GM23338 (cell line): Measurements from ENCODE around the gene MLLT3. TPM values are rescaled to one million over a fixed set of nuclear protein-coding genes. Genes with fewer than 3 reads are reported as not detected.

Source experiments
- ATAC-seq: fragments of 200-7000 bp; cut with Tn5 transposase; 3 replicates; pipeline ENCODE4 v1.9.1; 2020
- DNase-seq: peaks from one replicate; pipeline ENCODE4 v3.0.0-alpha.2; 2015; ENCODE audit warnings: low spot score
- H2AFZ ChIP-seq: fragments of 200-600 bp; sonication (generic); 2 replicates; pipeline ENCODE4 v1.8.0; 2016; ENCODE audit warnings: antibody characterized with exemption, mild to moderate bottlenecking, moderate library complexity
- H3F3A ChIP-seq: fragments of 200-600 bp; sonication (generic); replicated peaks from 2 replicates; pipeline ENCODE4 v1.8.0; 2017; ENCODE audit warnings: antibody characterized with exemption, mixed run types, low read depth
- H3K27ac ChIP-seq: fragments of 200-600 bp; sonication (generic); 2 replicates; pipeline ENCODE4 v1.6.1; 2016; ENCODE audit warnings: low read depth
- H3K27me3 ChIP-seq: fragments of 200-600 bp; sonication (generic); 2 replicates; pipeline ENCODE4 v1.8.0; 2016; ENCODE audit warnings: mild to moderate bottlenecking, mixed run types, moderate library complexity; ENCODE audit not compliant: insufficient read depth
- H3K36me3 ChIP-seq: fragments of 200-600 bp; sonication (generic); 2 replicates; pipeline ENCODE4 v1.8.0; 2016; ENCODE audit warnings: mild to moderate bottlenecking; ENCODE audit not compliant: insufficient read depth
- H3K4me1 ChIP-seq: fragments of 200-600 bp; sonication (generic); 2 replicates; pipeline ENCODE4 v1.8.0; 2016; ENCODE audit warnings: mild to moderate bottlenecking, moderate library complexity; ENCODE audit not compliant: insufficient read depth
- H3K4me2 ChIP-seq: fragments of 200-600 bp; sonication (generic); 2 replicates; pipeline ENCODE4 v1.7.1; 2017; ENCODE audit warnings: mixed run types
- H3K4me3 ChIP-seq: fragments of 200-600 bp; sonication (generic); 2 replicates; pipeline ENCODE4 v1.6.1; 2016; ENCODE audit warnings: mixed run types
- H3K79me2 ChIP-seq: fragments of 200-600 bp; sonication (generic); replicated peaks from 2 replicates; pipeline ENCODE4 v1.8.0; 2017; ENCODE audit warnings: mild to moderate bottlenecking; ENCODE audit not compliant: insufficient read depth
- H3K9me2 ChIP-seq: fragments of 200-600 bp; sonication (generic); 2 replicates; pipeline ENCODE4 v1.8.0; 2017; ENCODE audit not compliant: insufficient read depth
- H4K20me1 ChIP-seq: fragments of 200-600 bp; sonication (generic); replicated peaks from 2 replicates; pipeline ENCODE4 v1.8.0; 2017; ENCODE audit warnings: mild to moderate bottlenecking; ENCODE audit not compliant: insufficient read depth
- H3K27ac Mint-ChIP-seq: 2 replicates; pipeline ENCODE4 v1.8.0; 2020; ENCODE audit warnings: inconsistent platforms, mild to moderate bottlenecking, moderate library complexity, mixed read lengths
- H3K27me3 Mint-ChIP-seq: 3 replicates; pipeline ENCODE4 v1.8.0; 2022; ENCODE audit warnings: low read depth, mild to moderate bottlenecking, moderate library complexity, mixed read lengths, inconsistent platforms; ENCODE audit not compliant: insufficient read depth, poor library complexity
- H3K36me3 Mint-ChIP-seq: 3 replicates; pipeline ENCODE4 v1.8.0; 2021; ENCODE audit warnings: low read depth, mild to moderate bottlenecking, inconsistent platforms, moderate library complexity, mixed read lengths
- H3K4me1 Mint-ChIP-seq: 3 replicates; pipeline ENCODE4 v1.8.0; 2020; ENCODE audit warnings: mild to moderate bottlenecking, inconsistent platforms, mixed read lengths
- H3K4me3 Mint-ChIP-seq: 3 replicates; pipeline ENCODE4 v1.8.0; 2021; ENCODE audit warnings: moderate library complexity, mild to moderate bottlenecking, inconsistent platforms, mixed read lengths
- H3K9me3 Mint-ChIP-seq: 3 replicates; pipeline ENCODE4 v1.8.0; 2020; ENCODE audit warnings: moderate library complexity, mild to moderate bottlenecking, inconsistent platforms, mixed read lengths
- CREB1 ChIP-seq: fragments of 250-450 bp; sonication (Bioruptor Pico); IDR thresholded peaks from 2 replicates; pipeline ENCODE4 v1.5.0; 2020; ENCODE audit warnings: low read depth, mild to moderate bottlenecking, moderate library complexity
- ETS1 ChIP-seq: IDR thresholded peaks from 2 replicates; pipeline ENCODE4 v1.6.1; 2016; ENCODE audit warnings: antibody characterized with exemption
- EZH2 ChIP-seq: fragments of 200-600 bp; sonication (generic); IDR thresholded peaks from one replicate; pipeline ENCODE4 v1.8.0; 2017; ENCODE audit warnings: antibody characterized with exemption, mild to moderate bottlenecking, low read depth; ENCODE audit not compliant: unreplicated experiment
- EZH2phosphoT487 ChIP-seq: fragments of 200-600 bp; sonication (generic); IDR thresholded peaks from one replicate; pipeline ENCODE4 v1.8.1; 2018; ENCODE audit warnings: antibody characterized with exemption; ENCODE audit not compliant: unreplicated experiment
- POLR2AphosphoS5 ChIP-seq: IDR thresholded peaks from 2 replicates; pipeline ENCODE4 v1.6.1; 2016; ENCODE audit warnings: antibody characterized with exemption, low read depth
- REST ChIP-seq: IDR thresholded peaks from one replicate; pipeline ENCODE4 v1.6.1; 2018; ENCODE audit warnings: antibody characterized with exemption; ENCODE audit not compliant: unreplicated experiment
- STAT1 ChIP-seq: IDR thresholded peaks from one replicate; pipeline ENCODE4 v1.6.1; 2016; ENCODE audit warnings: antibody characterized with exemption; ENCODE audit not compliant: unreplicated experiment
- ZNF114 ChIP-seq: fragments of 250-450 bp; sonication (Bioruptor Pico); IDR thresholded peaks from 2 replicates; pipeline ENCODE4 v1.5.0; 2020; ENCODE audit warnings: mild to moderate bottlenecking, moderate library complexity
- ZNF331 ChIP-seq: fragments of 250-450 bp; sonication (Bioruptor Pico); IDR thresholded peaks from 2 replicates; pipeline ENCODE4 v1.5.0; 2020; ENCODE audit warnings: low read depth, mild to moderate bottlenecking, moderate library complexity
- polyA plus RNA-seq: library from polyadenylated mRNA; unstranded; fragments of >200 nt; fragmentation: Nextera tagmentation; extraction: Ambion mirVana; gene quantifications from 2 replicates; pipeline ENCODE4 v1.2.1, GENCODE V29; 2016
- total RNA-seq: library from RNA; depleted of rRNA; stranded (reverse); fragments of >200 nt; shearing (Covaris generic); gene quantifications from 2 replicates; pipeline ENCODE4 v1.2.3, GENCODE V29; 2014

The MLLT3 gene
- total and polyA plus RNA-seq, 2 experiments from 2014 or later, result 7.5 to 9.5 TPM

- no peaks in the 10 kb centered on the region for H4K20me1 ChIP-seq
- DNase-seq (no peak), ATAC-seq (no peak)
- H3K4me1 ChIP-seq, result no peaks in the 10 kb centered on the region
- no peaks in the 10 kb centered on the region for H3K36me3 Mint-ChIP-seq
- no peaks in the 10 kb centered on the region for H3K79me2 ChIP-seq
- H3K4me3 ChIP-seq, result no peak overlapping the region
- H3K9me3 Mint-ChIP-seq, result no peaks in the 10 kb centered on the region
- H3K4me2 ChIP-seq, result no peak overlapping the region
- no peak overlapping the region for H3K27ac Mint-ChIP-seq
- no peaks in the 10 kb centered on the region for H3K4me1 Mint-ChIP-seq
- H3K36me3 ChIP-seq, result no peaks in the 10 kb centered on the region
- no peaks in the 10 kb centered on the region for H3K27me3 Mint-ChIP-seq
- no peak overlapping the region for H3K4me3 Mint-ChIP-seq
- H3K27me3 ChIP-seq, result no peaks in the 10 kb centered on the region
- H3F3A ChIP-seq, result no peaks in the 10 kb centered on the region
- no peaks in the 10 kb centered on the region for H3K9me2 ChIP-seq
- TF ChIP-seq POLR2AphosphoS5, result no peak
- no peak for TF ChIP-seq ZNF331 (CRISPR knock-in tag)
- TF ChIP-seq CREB1 (CRISPR knock-in tag), result no peak
- no peak for TF ChIP-seq EZH2phosphoT487
- no peak for TF ChIP-seq EZH2
- no peak overlapping the region for H2AFZ ChIP-seq
- no peak overlapping the region for H3K27ac ChIP-seq
Measured at GRCh38 chr9:20376042-20376441, 246.3 kb downstream of the MLLT3 start.

GRCh38 chr9:20373263-20373662, 249.0 kb downstream of the MLLT3 start:
- no peaks in the 10 kb centered on the region for H3K9me3 Mint-ChIP-seq
- H3K27ac ChIP-seq, result no peak overlapping the region
- H3K79me2 ChIP-seq, result no peaks in the 10 kb centered on the region
- H3K27me3 Mint-ChIP-seq, result no peaks in the 10 kb centered on the region
- H3K36me3 ChIP-seq, result no peaks in the 10 kb centered on the region
- no peaks in the 10 kb centered on the region for H4K20me1 ChIP-seq
- no peaks in the 10 kb centered on the region for H3K4me1 ChIP-seq
- no peak overlapping the region for H3K27ac Mint-ChIP-seq
- no peak overlapping the region for H3K4me3 Mint-ChIP-seq
- ATAC-seq (no peak), DNase-seq (no peak)
- H3F3A ChIP-seq, result no peaks in the 10 kb centered on the region
- H3K4me3 ChIP-seq, result no peak overlapping the region
- no peak overlapping the region for H3K4me2 ChIP-seq
- H3K27me3 ChIP-seq, result no peaks in the 10 kb centered on the region
- H3K36me3 Mint-ChIP-seq, result no peaks in the 10 kb centered on the region
- no peak for TF ChIP-seq STAT1
- no peak for TF ChIP-seq CREB1 (CRISPR knock-in tag)
- TF ChIP-seq REST, result no peak
- TF ChIP-seq ZNF114 (CRISPR knock-in tag), result no peak
- TF ChIP-seq ETS1, result no peak
- TF ChIP-seq POLR2AphosphoS5, result no peak
- TF ChIP-seq EZH2, result no peak
- no peaks in the 10 kb centered on the region for H3K4me1 Mint-ChIP-seq
- no peaks in the 10 kb centered on the region for H3K9me2 ChIP-seq
- H2AFZ ChIP-seq, result no peak overlapping the region
